Right atrium auricular region (tissue), 2 donors: ENCODE measurements around the gene RNASE13. TPM values are rescaled to one million over a fixed set of nuclear protein-coding genes. Genes with fewer than 3 reads are reported as not detected.
"Not testable (repeated sequence)": the region's sequence is repeated elsewhere in the genome, so short reads cannot be mapped to it uniquely, and the experiment has no call there.

Experiments used
- DNase-seq: peaks from one replicate; pipeline ENCODE4 v3.0.0-alpha.2; 2019; ENCODE audit warnings: low spot score
- H3K27ac ChIP-seq, 2 donors: fragments of 200-600 bp; sonication (generic); 1 replicate in 1 of 2; 2 replicates in 1 of 2; pipeline ENCODE4 v1.5.1; 2016 to 2019
- H3K27me3 ChIP-seq, 2 donors: fragments of 200-600 bp; sonication (generic); one replicate each; pipeline versions ENCODE4 v1.5.1 to v1.6.0; 2017 to 2019
- H3K36me3 ChIP-seq: fragments of 200-600 bp; sonication (generic); one replicate; pipeline ENCODE4 v1.5.1; 2016
- H3K4me1 ChIP-seq, 2 donors: fragments of 200-600 bp; sonication (generic); one replicate each; pipeline versions ENCODE4 v1.5.1 to v1.6.0; 2017 to 2019
- H3K4me3 ChIP-seq, 2 donors: fragments of 200-600 bp; sonication (generic); 1 replicate in 1 of 2; 2 replicates in 1 of 2; pipeline ENCODE4 v1.5.1; 2017 to 2019; ENCODE audit warnings: mild to moderate bottlenecking in 1 of 2, moderate library complexity in 1 of 2
- H3K9me3 ChIP-seq, 2 donors: fragments of 200-600 bp; sonication (generic); one replicate each; pipeline ENCODE4 v1.5.1; 2019
- microRNA-seq, 2 donors: library from miRNA; unstranded; fragments of <30 nt; microRNA quantifications; one replicate each; pipeline ENCODE4, GENCODE V29; 2016 to 2017; ENCODE audit warnings: borderline number of aligned reads in 2 of 2, borderline replicate concordance in 1 of 2
- total RNA-seq, 2 donors: library from RNA; depleted of rRNA; stranded (reverse); fragments of >200 nt; gene quantifications; one replicate each; pipeline ENCODE4 v1.1.0, GENCODE V29; 2016
- TF ChIP-seq, protein P1 (sequence below), 2 donors: fragments of 200-600 bp; sonication (generic); IDR thresholded peaks; one replicate each; pipeline ENCODE4 v1.5.1; 2019; ENCODE audit warnings: antibody characterized with exemption in 2 of 2

The RNASE13 gene
- total RNA-seq, 2 donors from 2014 or later, result not detected

DNA sequence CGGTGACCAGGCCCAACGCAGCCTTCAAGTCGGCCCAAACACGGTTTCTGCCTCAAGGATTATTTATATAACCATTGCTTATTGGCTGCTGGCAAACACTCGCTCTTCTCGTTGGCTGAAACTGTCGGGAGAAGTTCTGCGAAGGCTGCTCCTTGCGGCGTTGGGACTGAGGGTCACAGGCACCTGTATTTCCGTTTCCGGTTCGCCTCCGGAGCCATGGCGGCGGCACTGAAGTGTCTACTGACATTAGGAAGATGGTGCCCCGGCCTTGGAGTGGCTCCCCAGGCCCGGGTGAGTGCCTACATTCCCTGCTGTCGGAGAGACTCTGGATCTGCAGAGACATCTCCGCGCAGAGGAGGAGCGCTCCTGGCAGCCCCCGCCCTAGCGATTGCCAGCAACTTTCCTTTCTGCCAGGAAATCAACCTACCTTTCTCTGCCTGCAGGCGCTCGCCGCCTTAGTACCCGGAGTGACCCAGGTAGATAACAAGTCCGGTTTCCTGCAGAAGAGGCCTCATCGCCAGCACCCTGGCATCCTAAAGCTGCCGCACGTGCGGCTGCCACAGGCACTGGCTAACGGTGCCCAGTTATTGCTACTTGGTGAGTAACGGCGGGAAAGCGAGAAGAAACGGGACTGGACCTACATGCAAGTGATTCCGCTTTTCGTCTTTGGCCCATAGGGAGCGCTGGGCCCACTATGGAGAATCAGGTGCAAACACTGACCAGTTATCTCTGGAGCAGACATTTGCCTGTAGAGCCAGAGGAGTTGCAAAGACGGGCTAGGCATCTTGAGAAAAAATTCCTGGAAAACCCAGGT is 44.6 kb downstream of the RNASE13 start, which contains the start of gene METTL17:
Gene METTL17, plus strand, starts transcription at position 194 of the 814 bp plus-strand sequence. Its CDS starts 23 bp downstream, at position 217.
- Histone ChIP-seq H3K9me3 (no peaks in the 10 kb centered on the region), H3K4me1 (peaks cover 0 to 25% of the 10 kb centered on the region in 2 donors), H3K4me3 (peak within 1 kb of the TSS; percentile 74 to 98), H3K27ac (peak within 1 kb of the TSS; percentile 79 to 87), H3K36me3 (peaks cover 33% of the 10 kb centered on the region), H3K27me3 (no peaks in the 10 kb centered on the region)
- peak; percentile 96 for DNase-seq
- TF ChIP-seq, protein P1, sequence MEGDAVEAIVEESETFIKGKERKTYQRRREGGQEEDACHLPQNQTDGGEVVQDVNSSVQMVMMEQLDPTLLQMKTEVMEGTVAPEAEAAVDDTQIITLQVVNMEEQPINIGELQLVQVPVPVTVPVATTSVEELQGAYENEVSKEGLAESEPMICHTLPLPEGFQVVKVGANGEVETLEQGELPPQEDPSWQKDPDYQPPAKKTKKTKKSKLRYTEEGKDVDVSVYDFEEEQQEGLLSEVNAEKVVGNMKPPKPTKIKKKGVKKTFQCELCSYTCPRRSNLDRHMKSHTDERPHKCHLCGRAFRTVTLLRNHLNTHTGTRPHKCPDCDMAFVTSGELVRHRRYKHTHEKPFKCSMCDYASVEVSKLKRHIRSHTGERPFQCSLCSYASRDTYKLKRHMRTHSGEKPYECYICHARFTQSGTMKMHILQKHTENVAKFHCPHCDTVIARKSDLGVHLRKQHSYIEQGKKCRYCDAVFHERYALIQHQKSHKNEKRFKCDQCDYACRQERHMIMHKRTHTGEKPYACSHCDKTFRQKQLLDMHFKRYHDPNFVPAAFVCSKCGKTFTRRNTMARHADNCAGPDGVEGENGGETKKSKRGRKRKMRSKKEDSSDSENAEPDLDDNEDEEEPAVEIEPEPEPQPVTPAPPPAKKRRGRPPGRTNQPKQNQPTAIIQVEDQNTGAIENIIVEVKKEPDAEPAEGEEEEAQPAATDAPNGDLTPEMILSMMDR (IDR thresholded peaks at IDR 0.05), result no peak

DNA sequence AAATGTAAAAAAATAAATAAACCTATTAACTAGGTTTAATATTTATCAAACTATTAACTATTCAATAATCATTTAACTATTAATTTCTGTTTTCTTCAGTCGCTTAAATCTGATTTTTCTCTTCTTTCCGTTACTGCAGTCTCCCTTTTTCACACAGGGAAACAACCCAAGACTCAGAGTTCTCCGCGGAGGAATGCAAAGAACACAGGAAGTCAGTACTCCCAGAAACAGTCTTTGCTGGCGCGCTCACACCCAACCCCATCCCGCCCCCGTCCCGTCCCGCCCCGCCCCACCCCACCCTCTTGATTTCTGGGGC is 45.2 kb downstream of the RNASE13 start:
- H3K27me3 ChIP-seq, result no peaks in the 10 kb centered on the region
- DNase-seq, result no peak
- no peaks in the 10 kb centered on the region for H3K9me3 ChIP-seq
- peak overlapping the region; percentile 79 to 87 for H3K27ac ChIP-seq
- peak overlapping the region; percentile 74 to 98 for H3K4me3 ChIP-seq
- TF ChIP-seq, protein P1 (IDR thresholded peaks at IDR 0.05), result no peak
- H3K36me3 ChIP-seq, result peaks cover 27% of the 10 kb centered on the region
- peaks cover 0 to 25% of the 10 kb centered on the region in 2 donors for H3K4me1 ChIP-seq

DNA sequence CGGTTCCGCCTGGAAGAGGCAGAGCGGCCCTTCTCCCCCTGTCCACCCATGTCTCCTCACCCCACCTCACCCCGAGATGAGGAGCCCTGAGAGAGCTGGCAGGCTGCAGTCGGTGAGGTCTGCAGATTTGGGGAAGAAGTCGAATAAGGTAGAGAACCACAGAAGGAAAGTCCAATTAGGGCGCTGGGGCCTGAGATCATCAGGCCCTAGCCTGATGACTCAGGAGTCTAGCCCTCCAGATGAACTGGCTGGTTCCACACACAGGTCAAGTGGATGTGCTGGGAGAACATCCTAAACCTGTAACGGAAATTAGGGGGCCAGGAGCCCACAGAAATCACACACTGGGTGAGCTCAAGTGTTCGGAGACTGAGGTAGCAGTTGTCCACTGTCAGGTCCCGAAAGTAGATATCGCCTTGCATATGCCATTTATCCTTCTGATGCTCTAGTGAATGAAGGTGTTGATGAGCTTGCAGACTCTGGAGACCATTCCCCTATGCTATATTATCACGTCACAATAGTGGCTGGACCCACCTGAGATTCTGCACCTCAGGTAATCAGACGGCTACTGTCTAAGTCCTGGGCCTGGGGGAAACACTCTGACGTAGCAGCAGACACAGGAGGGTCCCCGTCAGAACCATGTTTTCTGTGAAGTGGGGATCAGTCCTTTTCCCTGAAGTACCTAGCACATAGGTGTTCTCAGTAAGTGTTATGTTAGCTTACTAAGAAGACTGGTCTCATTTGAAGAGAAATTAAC is 45.7 kb downstream of the RNASE13 start:
- Histone ChIP-seq H3K27me3 (no peaks in the 10 kb centered on the region), H3K4me3 (peak overlapping the region; percentile 74 to 98), H3K27ac (peak overlapping the region; percentile 79 to 87), H3K36me3 (peaks cover 22% of the 10 kb centered on the region), H3K9me3 (no peaks in the 10 kb centered on the region), H3K4me1 (peaks cover 0 to 25% of the 10 kb centered on the region in 2 donors)
- TF ChIP-seq, protein P1 (IDR thresholded peaks at IDR 0.05), result no peak
- no peak for DNase-seq

DNA sequence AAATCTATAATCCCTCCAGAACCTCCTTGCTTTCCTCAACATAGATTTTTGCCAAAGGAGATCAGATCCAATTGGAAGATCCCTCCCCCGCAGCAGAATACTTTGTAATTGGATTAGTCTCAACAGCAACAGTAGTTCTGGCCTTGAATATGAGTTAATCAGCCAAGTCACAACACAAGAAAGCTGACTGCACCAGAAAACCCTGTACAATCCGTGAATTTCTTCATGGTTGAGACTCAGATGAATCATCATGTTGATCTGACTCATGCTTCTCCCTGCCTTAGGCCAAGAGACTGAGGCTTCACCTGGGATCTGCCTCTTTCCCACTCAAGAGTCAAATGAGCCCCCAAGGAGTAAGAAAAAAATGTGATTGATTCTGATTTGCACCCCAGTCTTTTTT is 47.8 kb downstream of the RNASE13 start:
- no peak overlapping the region for H3K4me3 ChIP-seq
- peak overlapping the region in 1 of 2 donors; percentile 36 for H3K27ac ChIP-seq
- no peaks in the 10 kb centered on the region for H3K9me3 ChIP-seq
- peaks cover 0 to 22% of the 10 kb centered on the region in 2 donors for H3K4me1 ChIP-seq
- DNase-seq, result peak; percentile 64
- no peaks in the 10 kb centered on the region for H3K27me3 ChIP-seq
- TF ChIP-seq, protein P1 (IDR thresholded peaks at IDR 0.05), result no peak
- H3K36me3 ChIP-seq, result peaks cover 1% of the 10 kb centered on the region

DNA sequence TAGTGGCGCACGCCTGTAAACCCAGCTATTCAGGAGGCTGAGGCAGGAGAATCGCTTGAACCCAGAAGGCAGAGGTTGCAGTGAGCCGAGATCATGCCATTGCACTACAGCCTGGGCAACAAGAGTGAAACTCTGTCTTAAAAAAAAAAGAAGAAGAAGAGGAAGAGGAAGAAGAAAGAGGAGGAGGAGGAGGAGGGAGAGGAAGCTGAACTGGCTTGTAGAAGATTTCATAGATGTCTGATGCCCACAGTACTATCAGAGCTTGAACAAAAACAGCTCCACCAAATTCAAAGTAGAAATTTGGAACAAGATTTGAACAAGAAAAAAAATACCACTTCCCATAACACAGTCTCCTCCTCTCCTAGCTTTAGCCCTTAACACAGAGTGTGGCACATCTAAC is 49.0 kb downstream of the RNASE13 start:
- H3K27me3 ChIP-seq, H3K27ac ChIP-seq, H3K36me3 ChIP-seq: not testable (repeated sequence)

More for the DNA sequence above, 49.0 kb downstream of the RNASE13 start:
- H3K4me1 ChIP-seq, result peaks cover 0 to 10% of the 10 kb centered on the region in 2 donors
- H3K4me3 ChIP-seq, DNase-seq, H3K9me3 ChIP-seq: not testable (repeated sequence)

Small RNAs within 50 kb of the gene (microRNA-seq; reads per million reads assigned to microRNA genes)
- 0 to 0.71 reads per million in 2 donors for gene MIR6717

Other genes with a start within 250 kb of the RNASE13 start
- 100 to 1,000 TPM; 230 to 343 TPM for gene RNASE1, start 232.0 kb downstream of the RNASE13 start, total RNA-seq
- under 1 TPM in 1 of 2 donors, not detected in 1; 0.59 TPM for gene RNASE3, start 143.4 kb downstream of the RNASE13 start, total RNA-seq
- 1 to 10 TPM; 2.9 to 4.1 TPM for gene RNASE2, start 79.3 kb downstream of the RNASE13 start, total RNA-seq
- 10 to 100 TPM; 28.9 to 37.8 TPM for gene METTL17, start 44.8 kb downstream of the RNASE13 start, total RNA-seq
- gene SLC39A2, start 35.5 kb downstream of the RNASE13 start, total RNA-seq, result not detected
- 100 to 1,000 TPM; 335 to 360 TPM for gene NDRG2, start 9.7 kb downstream of the RNASE13 start, total RNA-seq
- gene TPPP2, start 4.6 kb downstream of the RNASE13 start, total RNA-seq, result under 1 TPM in 1 of 2 donors, not detected in 1; 0.86 TPM
- not detected for gene RNASE7, start 7.6 kb upstream of the RNASE13 start, total RNA-seq
- gene RNASE8, start 23.0 kb upstream of the RNASE13 start, total RNA-seq, result not detected
- gene ARHGEF40, start 35.5 kb upstream of the RNASE13 start, total RNA-seq, result 10 to 100 TPM; 14.3 to 16.0 TPM
- gene ZNF219, start 63.8 kb upstream of the RNASE13 start, total RNA-seq, result 10 to 100 TPM; 49.7 to 66.6 TPM
- not detected for gene TMEM253, start 66.3 kb upstream of the RNASE13 start, total RNA-seq
- gene OR5AU1, start 121.3 kb upstream of the RNASE13 start, total RNA-seq, result not detected
- 100 to 1,000 TPM; 254 to 277 TPM for gene HNRNPC, start 234.6 kb upstream of the RNASE13 start, total RNA-seq
- gene RPGRIP1, start 245.3 kb upstream of the RNASE13 start, total RNA-seq, result under 1 TPM in 1 of 2 donors, not detected in 1; 0.12 TPM